ENCODE data around the gene TMOD3.

GRCh38 chr15:51864408-51865056 is 35.1 kb downstream of the TMOD3 start:
- TF ChIP-seq CTCF (conservative IDR thresholded peaks at IDR 0.05; ENCODE audit: low read length) (no peak), EZH2phosphoT487 (IDR thresholded peaks at IDR 0.05; ENCODE audit: borderline replicate concordance) (no peak)

All from Loucy (cell line).